ENCODE measurements around the gene SPATS2.

- TF ChIP-seq CTCF (IDR thresholded peaks at IDR 0.05) (no peak), POLR2A (IDR thresholded peaks at IDR 0.05) (no peak)
Measured at GRCh38 chr12:49332891-49333371, 34.3 kb upstream of the SPATS2 start.

All from testis (tissue), 2 donors.